Thyroid gland (tissue), 4 donors: ENCODE results near the gene PLEKHA8. TPM values are rescaled to one million over a fixed set of nuclear protein-coding genes. Genes with fewer than 3 reads are reported as not detected.

Experiments
- DNase-seq, 2 donors: peaks; one replicate each; pipeline ENCODE4 v3.0.0-alpha.2; 2019
- H3K27ac ChIP-seq, 3 donors: fragments of 200-600 bp; sonication (generic); 1 replicate in 2 of 3; 2 replicates in 1 of 3; pipeline ENCODE4 v1.5.1; 2016 to 2019; ENCODE audit warnings: mild to moderate bottlenecking in 1 of 3, moderate library complexity in 1 of 3
- H3K27me3 ChIP-seq: fragments of 200-600 bp; sonication (generic); one replicate; pipeline ENCODE4 v1.5.1; 2019
- H3K36me3 ChIP-seq, 2 donors: fragments of 200-600 bp; sonication (generic); one replicate each; pipeline ENCODE4 v1.5.1; 2016 to 2019
- H3K4me1 ChIP-seq, 2 donors: fragments of 200-600 bp; sonication (generic); one replicate each; pipeline ENCODE4 v1.5.1; 2017 to 2019
- H3K4me3 ChIP-seq, 3 donors: fragments of 200-600 bp; sonication (generic); replicated peaks in 1 of 3; 1 replicate in 2 of 3; 2 replicates in 1 of 3; pipeline ENCODE4 v1.5.1; 2016; ENCODE audit warnings: mild to moderate bottlenecking in 1 of 3
- H3K9me3 ChIP-seq: fragments of 200-600 bp; sonication (generic); one replicate; pipeline ENCODE4 v1.5.1; 2017
- CTCF ChIP-seq, 6 experiments: fragments of 200-600 bp in 3 of 6; fragments of 450-650 bp in 3 of 6; sonication (generic) in 3 of 6; IDR thresholded peaks; one replicate each; pipeline ENCODE4 v1.5.1; 2016 to 2019; ENCODE audit warnings: antibody characterized with exemption in 6 of 6, mild to moderate bottlenecking in 2 of 6, inconsistent platforms in 1 of 6, moderate library complexity in 1 of 6
- POLR2A ChIP-seq, 2 donors: fragments of 450-650 bp; IDR thresholded peaks; one replicate each; pipeline ENCODE4 v1.6.1; 2017; ENCODE audit warnings: antibody characterized with exemption in 2 of 2, mild to moderate bottlenecking in 2 of 2, moderate library complexity in 1 of 2
- WGBS, 2 donors: methylation state at CpG; one replicate each; pipeline ENCODE4 v1.1.5; 2017; 5-methylcytosine and 5-hydroxymethylcytosine counted together
- intact Hi-C: fragments of 100-400 bp; cut with DNase I; formaldehyde crosslinking; loops from one replicate; pipeline ENCODE4 v1.15.1; 2023
- total RNA-seq, 4 donors: library from RNA; depleted of rRNA; stranded (reverse); fragments of >200 nt; gene quantifications; one replicate each; pipeline ENCODE4 v1.2.3, GENCODE V29; 2016

PLEKHA8 gene
- total RNA-seq, 4 donors from 2014 or later: 7.1 to 13.3 (median 8.8) TPM

DNA sequence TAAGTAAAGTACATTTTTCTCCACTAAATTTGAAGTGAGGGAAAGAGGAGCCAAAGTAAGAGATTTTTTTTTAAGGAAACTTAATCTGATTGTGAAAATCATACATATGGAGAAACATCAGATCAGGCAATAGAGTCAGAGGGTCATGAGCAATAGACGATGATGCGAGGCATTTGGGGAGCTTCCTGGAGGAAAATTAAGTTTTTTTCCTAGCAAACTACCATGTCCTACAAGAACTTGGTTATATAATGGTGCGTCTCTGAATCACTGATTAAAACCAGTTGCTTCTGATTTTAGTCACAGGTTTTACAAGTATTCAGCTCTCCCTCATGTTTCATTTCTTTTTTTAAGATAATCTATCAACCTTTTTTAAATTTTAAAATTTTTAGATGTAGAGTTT, 54.5 kb downstream of the PLEKHA8 start:
- no peak for DNase-seq
- Histone ChIP-seq H3K4me1 (no peaks in the 10 kb centered on the region), H3K4me3 (no peak overlapping the region), H3K36me3 (peaks cover 0 to 3% of the 10 kb centered on the region in 2 donors), H3K27ac (no peak overlapping the region), H3K27me3 (no peaks in the 10 kb centered on the region), H3K9me3 (no peaks in the 10 kb centered on the region)
- 92 to 93% methylated on average over 3 of the region's 3 CpGs for WGBS, 2 donors
- no peak for TF ChIP-seq POLR2A (IDR thresholded peaks at IDR 0.05)
- no peak for TF ChIP-seq CTCF (IDR thresholded peaks at IDR 0.05)
- intact Hi-C loops: no loop called here

DNA sequence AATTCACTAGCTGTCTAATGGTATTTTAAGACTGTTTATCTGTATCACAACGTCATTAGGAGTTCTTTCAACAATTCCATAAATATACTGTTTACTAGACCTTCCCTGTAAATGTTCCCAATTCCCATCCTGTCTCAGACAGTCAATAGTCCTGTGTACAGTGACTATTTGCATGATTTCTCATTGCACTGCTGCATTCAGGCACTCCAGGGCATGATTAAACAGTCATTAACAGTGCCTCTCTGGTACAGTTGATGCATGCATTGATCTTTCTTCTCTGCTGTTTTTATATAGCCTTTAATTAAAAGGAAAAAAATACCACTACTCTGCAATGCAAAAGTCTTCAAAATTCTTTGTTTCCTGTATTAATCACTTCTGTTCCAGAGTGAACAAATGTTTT, 55.1 kb downstream of the PLEKHA8 start:
- DNase-seq: no peak

GRCh38 chr7:30084212-30084611, 56.0 kb downstream of the PLEKHA8 start:
- no peak overlapping the region for H3K4me3 ChIP-seq

More for the DNA sequence above, 55.1 kb downstream of the PLEKHA8 start:
- Histone ChIP-seq H3K4me3 (no peak overlapping the region), H3K4me1 (no peaks in the 10 kb centered on the region), H3K9me3 (no peaks in the 10 kb centered on the region), H3K27me3 (no peaks in the 10 kb centered on the region), H3K27ac (no peak overlapping the region), H3K36me3 (peaks cover 0 to 3% of the 10 kb centered on the region in 2 donors)
- TF ChIP-seq CTCF (IDR thresholded peaks at IDR 0.05) (no peak), POLR2A (IDR thresholded peaks at IDR 0.05) (no peak)
- 82 to 86% methylated on average over 1 of the region's 1 CpG for WGBS, 2 donors
- intact Hi-C loops: no loop called here

GRCh38 chr7:30086529-30086928, 58.3 kb downstream of the PLEKHA8 start:
- TF ChIP-seq CTCF (IDR thresholded peaks at IDR 0.05) (no peak), POLR2A (IDR thresholded peaks at IDR 0.05) (no peak)
- intact Hi-C loops: no loop called here
- Histone ChIP-seq H3K9me3 (no peaks in the 10 kb centered on the region), H3K4me3 (no peak overlapping the region), H3K27ac (no peak overlapping the region), H3K4me1 (no peaks in the 10 kb centered on the region), H3K36me3 (no peaks in the 10 kb centered on the region), H3K27me3 (no peaks in the 10 kb centered on the region)
- DNase-seq: no peak

More at GRCh38 chr7:30084212-30084611, 56.0 kb downstream of the PLEKHA8 start:
- 93 to 97% methylated on average over 3 of the region's 3 CpGs for WGBS, 2 donors
- TF ChIP-seq CTCF (IDR thresholded peaks at IDR 0.05): no peak
- TF ChIP-seq POLR2A (IDR thresholded peaks at IDR 0.05): no peak
- H3K36me3 ChIP-seq: no peaks in the 10 kb centered on the region
- H3K9me3 ChIP-seq: no peaks in the 10 kb centered on the region
- no peak for DNase-seq
- H3K27me3 ChIP-seq: no peaks in the 10 kb centered on the region
- intact Hi-C loops: no loop called here
- no peaks in the 10 kb centered on the region for H3K4me1 ChIP-seq
- no peak overlapping the region for H3K27ac ChIP-seq

GRCh38 chr7:30087371-30087770, 59.2 kb downstream of the PLEKHA8 start:
- H3K36me3 ChIP-seq: no peaks in the 10 kb centered on the region
- no peak for DNase-seq
- H3K4me3 ChIP-seq: no peak overlapping the region
- H3K27me3 ChIP-seq: no peaks in the 10 kb centered on the region
- H3K9me3 ChIP-seq: no peaks in the 10 kb centered on the region
- H3K27ac ChIP-seq: no peak overlapping the region
- H3K4me1 ChIP-seq: no peaks in the 10 kb centered on the region
- TF ChIP-seq CTCF (IDR thresholded peaks at IDR 0.05): no peak
- no peak for TF ChIP-seq POLR2A (IDR thresholded peaks at IDR 0.05)
- intact Hi-C loops: no loop called here
